Measurements from ENCODE around the gene IQGAP2.

The IQGAP2 gene

GRCh38 chr5:76422742-76423141 is 19.7 kb downstream of the IQGAP2 start:
- no peak overlapping the region for H4K91ac ChIP-seq (ENCODE audit: low read depth, low read length, poor library complexity)
- no peak overlapping the region for H3K4me2 ChIP-seq (ENCODE audit: insufficient read depth, low read length, poor library complexity, severe bottlenecking)
- H3K79me1 ChIP-seq (ENCODE audit: low read depth, low read length) = no peaks in the 10 kb centered on the region
- peaks cover 21 to 29% of the 10 kb centered on the region in 2 donors for H3K4me1 ChIP-seq (ENCODE audit: control insufficient read depth in 2 of 2, insufficient read depth in 1 of 2, low read depth in 1 of 2, low read length in 2 of 2)
- H3K27me3 ChIP-seq (ENCODE audit: control insufficient read depth in 3 of 3, insufficient read depth in 3 of 3, low read depth in 1 of 3, low read length in 3 of 3) = no peaks in the 10 kb centered on the region
- H2AFZ ChIP-seq (ENCODE audit: low read length) = no peak overlapping the region
- H2BK15ac ChIP-seq (ENCODE audit: low read length) = no peak overlapping the region
- no peak overlapping the region for H3K14ac ChIP-seq (ENCODE audit: low read length)
- no peak for DNase-seq (ENCODE audit: low spot score)
- no peak overlapping the region for H2AK5ac ChIP-seq (ENCODE audit: low read depth, low read length)
- H3K9me3 ChIP-seq (replicated peaks in 1 of 2; ENCODE audit: control insufficient read depth in 2 of 2, insufficient read depth in 1 of 2, low read depth in 1 of 2, low read length in 2 of 2) = no peaks in the 10 kb centered on the region
- no peak overlapping the region for H3K4ac ChIP-seq (ENCODE audit: low read length)
- no peak overlapping the region for H2BK120ac ChIP-seq (ENCODE audit: low read depth, low read length)
- WGBS, 2 donors (ENCODE audit: extremely low coverage in 2 of 2, insufficient read length in 2 of 2, insufficient replicate concordance in 1 of 2) = no CpG with 5 or more reads among the region's 3 CpGs
- H3K27ac ChIP-seq (replicated peaks; ENCODE audit: low read length) = no peak overlapping the region
- H2BK5ac ChIP-seq (ENCODE audit: low read length) = no peak overlapping the region
- no peak overlapping the region for H3K4me3 ChIP-seq (ENCODE audit: low read length in 2 of 2)
- no peak overlapping the region for H3K23ac ChIP-seq (ENCODE audit: low read depth, low read length, poor library complexity)
- no peak overlapping the region for H3K9ac ChIP-seq (ENCODE audit: low read depth, low read length, poor library complexity)
- H4K8ac ChIP-seq (ENCODE audit: low read depth, low read length) = no peak overlapping the region
- H2BK12ac ChIP-seq (ENCODE audit: low read length) = no peak overlapping the region
- no peaks in the 10 kb centered on the region for H3K36me3 ChIP-seq (replicated peaks in 1 of 2; ENCODE audit: control insufficient read depth in 2 of 2, insufficient read depth in 2 of 2, low read length in 2 of 2)
- no peak overlapping the region for H3K18ac ChIP-seq (ENCODE audit: low read length)

GRCh38 chr5:76425146-76425545 is 22.1 kb downstream of the IQGAP2 start:
- H3K4me1 ChIP-seq (ENCODE audit: control insufficient read depth in 2 of 2, insufficient read depth in 1 of 2, low read depth in 1 of 2, low read length in 2 of 2) = peaks cover 25 to 33% of the 10 kb centered on the region in 2 donors
- peak overlapping the region; percentile 41 for H3K27ac ChIP-seq (replicated peaks; ENCODE audit: low read length)
- no peak overlapping the region for H2BK12ac ChIP-seq (ENCODE audit: low read length)
- no peak overlapping the region for H2BK15ac ChIP-seq (ENCODE audit: low read length)
- no CpG with 5 or more reads among the region's 4 CpGs for WGBS, 2 donors (ENCODE audit: extremely low coverage in 2 of 2, insufficient read length in 2 of 2, insufficient replicate concordance in 1 of 2)
- no peak overlapping the region for H3K18ac ChIP-seq (ENCODE audit: low read length)
- H3K23ac ChIP-seq (ENCODE audit: low read depth, low read length, poor library complexity) = no peak overlapping the region
- no peak overlapping the region for H3K9ac ChIP-seq (ENCODE audit: low read depth, low read length, poor library complexity)
- H2BK120ac ChIP-seq (ENCODE audit: low read depth, low read length) = no peak overlapping the region
- no peaks in the 10 kb centered on the region for H3K36me3 ChIP-seq (replicated peaks in 1 of 2; ENCODE audit: control insufficient read depth in 2 of 2, insufficient read depth in 2 of 2, low read length in 2 of 2)
- no peak for DNase-seq (ENCODE audit: low spot score)
- H2BK5ac ChIP-seq (ENCODE audit: low read length) = no peak overlapping the region
- H3K79me1 ChIP-seq (ENCODE audit: low read depth, low read length) = no peaks in the 10 kb centered on the region
- H4K8ac ChIP-seq (ENCODE audit: low read depth, low read length) = no peak overlapping the region
- H2AFZ ChIP-seq (ENCODE audit: low read length) = no peak overlapping the region
- H3K27me3 ChIP-seq (ENCODE audit: control insufficient read depth in 3 of 3, insufficient read depth in 3 of 3, low read depth in 1 of 3, low read length in 3 of 3) = no peaks in the 10 kb centered on the region
- no peaks in the 10 kb centered on the region for H3K9me3 ChIP-seq (replicated peaks in 1 of 2; ENCODE audit: control insufficient read depth in 2 of 2, insufficient read depth in 1 of 2, low read depth in 1 of 2, low read length in 2 of 2)
- H4K91ac ChIP-seq (ENCODE audit: low read depth, low read length, poor library complexity) = no peak overlapping the region
- no peak overlapping the region for H3K4me3 ChIP-seq (ENCODE audit: low read length in 2 of 2)
- no peak overlapping the region for H3K4ac ChIP-seq (ENCODE audit: low read length)
- H2AK5ac ChIP-seq (ENCODE audit: low read depth, low read length) = no peak overlapping the region
- H3K4me2 ChIP-seq (ENCODE audit: insufficient read depth, low read length, poor library complexity, severe bottlenecking) = no peak overlapping the region
- H3K14ac ChIP-seq (ENCODE audit: low read length) = no peak overlapping the region

- no peak overlapping the region for H2BK12ac ChIP-seq (ENCODE audit: low read length)
- H2AK5ac ChIP-seq (ENCODE audit: low read depth, low read length) = no peak overlapping the region
- H2BK120ac ChIP-seq (ENCODE audit: low read depth, low read length) = no peak overlapping the region
- H3K27me3 ChIP-seq (ENCODE audit: control insufficient read depth in 3 of 3, insufficient read depth in 3 of 3, low read depth in 1 of 3, low read length in 3 of 3) = no peaks in the 10 kb centered on the region
- no peak overlapping the region for H4K8ac ChIP-seq (ENCODE audit: low read depth, low read length)
- H2BK5ac ChIP-seq (ENCODE audit: low read length) = no peak overlapping the region
- H3K4me2 ChIP-seq (ENCODE audit: insufficient read depth, low read length, poor library complexity, severe bottlenecking) = no peak overlapping the region
- peak overlapping the region; percentile 55 for H2AFZ ChIP-seq (ENCODE audit: low read length)
- no peak overlapping the region for H2BK15ac ChIP-seq (ENCODE audit: low read length)
- no peak overlapping the region for H3K23ac ChIP-seq (ENCODE audit: low read depth, low read length, poor library complexity)
- H3K4me3 ChIP-seq (ENCODE audit: low read length in 2 of 2) = peak overlapping the region in 1 of 2 donors; percentile 16
- H3K79me1 ChIP-seq (ENCODE audit: low read depth, low read length) = no peaks in the 10 kb centered on the region
- peak; percentile 9 for DNase-seq (ENCODE audit: low spot score)
- H3K4me1 ChIP-seq (ENCODE audit: control insufficient read depth in 2 of 2, insufficient read depth in 1 of 2, low read depth in 1 of 2, low read length in 2 of 2) = peaks cover 25 to 33% of the 10 kb centered on the region in 2 donors
- H4K91ac ChIP-seq (ENCODE audit: low read depth, low read length, poor library complexity) = no peak overlapping the region
- H3K36me3 ChIP-seq (replicated peaks in 1 of 2; ENCODE audit: control insufficient read depth in 2 of 2, insufficient read depth in 2 of 2, low read length in 2 of 2) = no peaks in the 10 kb centered on the region
- H3K4ac ChIP-seq (ENCODE audit: low read length) = no peak overlapping the region
- no peaks in the 10 kb centered on the region for H3K9me3 ChIP-seq (replicated peaks in 1 of 2; ENCODE audit: control insufficient read depth in 2 of 2, insufficient read depth in 1 of 2, low read depth in 1 of 2, low read length in 2 of 2)
- no peak overlapping the region for H3K18ac ChIP-seq (ENCODE audit: low read length)
- peak overlapping the region; percentile 52 for H3K27ac ChIP-seq (replicated peaks; ENCODE audit: low read length)
- H3K14ac ChIP-seq (ENCODE audit: low read length) = no peak overlapping the region
- no peak overlapping the region for H3K9ac ChIP-seq (ENCODE audit: low read depth, low read length, poor library complexity)
- no CpG with 5 or more reads among the region's 12 CpGs for WGBS, 2 donors (ENCODE audit: extremely low coverage in 2 of 2, insufficient read length in 2 of 2, insufficient replicate concordance in 1 of 2)
These were observed 23.1 kb downstream of the IQGAP2 start for GRCh38 chr5:76425928-76426804.

- Histone ChIP-seq H3K9ac (ENCODE audit: low read depth, low read length, poor library complexity) (no peak overlapping the region), H3K4ac (ENCODE audit: low read length) (no peak overlapping the region), H3K36me3 (replicated peaks in 1 of 2; ENCODE audit: control insufficient read depth in 2 of 2, insufficient read depth in 2 of 2, low read length in 2 of 2) (no peaks in the 10 kb centered on the region), H3K14ac (ENCODE audit: low read length) (no peak overlapping the region), H3K27me3 (ENCODE audit: control insufficient read depth in 3 of 3, insufficient read depth in 3 of 3, low read depth in 1 of 3, low read length in 3 of 3) (no peaks in the 10 kb centered on the region), H3K4me1 (ENCODE audit: control insufficient read depth in 2 of 2, insufficient read depth in 1 of 2, low read depth in 1 of 2, low read length in 2 of 2) (peaks cover 25 to 33% of the 10 kb centered on the region in 2 donors), H2BK12ac (ENCODE audit: low read length) (no peak overlapping the region), H2BK5ac (ENCODE audit: low read length) (no peak overlapping the region), H2AFZ (ENCODE audit: low read length) (peak overlapping the region; percentile 55), H3K4me2 (ENCODE audit: insufficient read depth, low read length, poor library complexity, severe bottlenecking) (no peak overlapping the region), H3K18ac (ENCODE audit: low read length) (peak overlapping the region; percentile 68), H3K79me1 (ENCODE audit: low read depth, low read length) (no peaks in the 10 kb centered on the region), H2BK120ac (ENCODE audit: low read depth, low read length) (no peak overlapping the region), H4K91ac (ENCODE audit: low read depth, low read length, poor library complexity) (no peak overlapping the region), H3K9me3 (replicated peaks in 1 of 2; ENCODE audit: control insufficient read depth in 2 of 2, insufficient read depth in 1 of 2, low read depth in 1 of 2, low read length in 2 of 2) (no peaks in the 10 kb centered on the region), H4K8ac (ENCODE audit: low read depth, low read length) (no peak overlapping the region), H3K27ac (replicated peaks; ENCODE audit: low read length) (no peak overlapping the region), H3K4me3 (ENCODE audit: low read length in 2 of 2) (peak overlapping the region in 1 of 2 donors; percentile 16), H2AK5ac (ENCODE audit: low read depth, low read length) (peak overlapping the region; percentile 28), H2BK15ac (ENCODE audit: low read length) (no peak overlapping the region), H3K23ac (ENCODE audit: low read depth, low read length, poor library complexity) (no peak overlapping the region)
- WGBS, 2 donors (ENCODE audit: extremely low coverage in 2 of 2, insufficient read length in 2 of 2, insufficient replicate concordance in 1 of 2) = no CpG with 5 or more reads among the region's 14 CpGs
- no peak for DNase-seq (ENCODE audit: low spot score)
These were observed 24.4 kb downstream of the IQGAP2 start for GRCh38 chr5:76427206-76428140.

All from neuronal stem cell (in vitro differentiated cells).